GM12878 (cell line): Measurements from ENCODE around the gene BMPR2. TPM values are rescaled to one million over a fixed set of nuclear protein-coding genes. Genes with fewer than 3 reads are reported as not detected.
"Not testable (repeated sequence)": the region's sequence is repeated elsewhere in the genome, so short reads cannot be mapped to it uniquely, and the experiment has no call there.

Experiments
- ATAC-seq: fragments of 200-7000 bp; cut with Tn5 transposase; 3 replicates; pipeline ENCODE4 v1.9.1; 2020; ENCODE audit warnings: mild to moderate bottlenecking, moderate library complexity
- BruUV-seq: library from RNA; stranded (reverse); fragments of 400-500 nt; replicated peaks from 2 replicates; lab custom pipeline; 2021; lab: Mats Ljungman, UMichigan
- CTCF ChIA-PET: fragments of 300-600 bp; sonication (Branson Sonifier 250); formaldehyde crosslinking; extraction: SDS; loops from one replicate; lab custom pipeline; 2021; ENCODE audit warnings: inconsistent platforms; lab: Yijun Ruan, JAX
- POLR2A ChIA-PET: fragments of 350-600 bp; formaldehyde crosslinking; extraction: SDS; loops from one replicate; lab custom pipeline; 2021; ENCODE audit warnings: inconsistent platforms; lab: Charles Lee
- RAD21 ChIA-PET: fragments of 300-600 bp; sonication (Branson Sonifier 250); formaldehyde crosslinking; loops from one replicate; lab custom pipeline; 2023; ENCODE audit warnings: antibody characterized with exemption; ENCODE audit not compliant: unreplicated experiment; lab: Charles Lee
- SMC1A ChIA-PET: fragments of 300-600 bp; sonication (Branson Sonifier 250); formaldehyde crosslinking; loops from one replicate; lab custom pipeline; 2023; ENCODE audit not compliant: unreplicated experiment, uncharacterized antibody; lab: Charles Lee
- DNase-seq: peaks from one replicate; pipeline ENCODE4 v3.0.0-alpha.2; 2011; ENCODE audit warnings: low read depth, low spot score
- FAIRE-seq: peaks from 3 replicates; lab custom pipeline; 2011; peaks lifted over from hg19 to GRCh38; lab: Jason Lieb, UNC
- H2AFZ ChIP-seq: 2 replicates; pipeline ENCODE4 v1.6.0; 2011; ENCODE audit warnings: low read depth, low read length, control low read depth; ENCODE audit not compliant: control insufficient read depth
- H3K27ac ChIP-seq: 2 replicates; pipeline ENCODE4 v1.5.1; 2011; ENCODE audit warnings: control low read depth; ENCODE audit not compliant: control insufficient read depth, insufficient read depth
- H3K27me3 ChIP-seq, 2 experiments: replicated peaks in 1 of 2; 2 replicates each; pipeline versions ENCODE4 v1.6.0 to v1.6.1; 2011; ENCODE audit warnings: low read length in 1 of 2; ENCODE audit not compliant: control insufficient read depth in 2 of 2, insufficient read depth in 2 of 2
- H3K36me3 ChIP-seq, 2 experiments: 2 replicates each; pipeline ENCODE4 v1.5.1; 2011; ENCODE audit warnings: low read length in 1 of 2; ENCODE audit not compliant: control insufficient read depth in 2 of 2, insufficient read depth in 2 of 2
- H3K4me1 ChIP-seq: 2 replicates; pipeline ENCODE4 v1.6.1; 2011; ENCODE audit warnings: mild to moderate bottlenecking, low read length, moderate library complexity, mixed read lengths; ENCODE audit not compliant: control insufficient read depth, insufficient read depth
- H3K4me2 ChIP-seq: 2 replicates; pipeline ENCODE4 v1.6.0; 2011; ENCODE audit warnings: control low read depth; ENCODE audit not compliant: control insufficient read depth, insufficient read depth
- H3K4me3 ChIP-seq: fragments of 200-600 bp; sonication (generic); 2 replicates; pipeline ENCODE4 v1.5.1; 2016
- H3K79me2 ChIP-seq: 2 replicates; pipeline ENCODE4 v1.6.0; 2011; ENCODE audit warnings: low read length; ENCODE audit not compliant: control insufficient read depth, insufficient read depth
- H3K9ac ChIP-seq: 2 replicates; pipeline ENCODE4 v1.8.0; 2011; ENCODE audit warnings: low read length, control low read depth, mixed read lengths; ENCODE audit not compliant: control insufficient read depth, insufficient read depth
- H3K9me3 ChIP-seq: replicated peaks from 3 replicates; pipeline ENCODE4 v1.5.1; 2011; ENCODE audit warnings: mild to moderate bottlenecking, low read length; ENCODE audit not compliant: control insufficient read depth, insufficient read depth
- H4K20me1 ChIP-seq: 2 replicates; pipeline ENCODE4 v1.6.0; 2011; ENCODE audit not compliant: control insufficient read depth, insufficient read depth
- CBFB ChIP-seq: IDR thresholded peaks from 2 replicates; pipeline ENCODE4 v1.6.1; 2016; ENCODE audit warnings: antibody characterized with exemption, low read depth
- KAT2A ChIP-seq: conservative IDR thresholded peaks from 2 replicates; pipeline ENCODE4 v1.6.1; 2011; ENCODE audit warnings: low read depth, low read length; ENCODE audit not compliant: control insufficient read depth
- NFYA ChIP-seq: IDR thresholded peaks from 2 replicates; pipeline ENCODE4 v1.6.1; 2011; ENCODE audit warnings: low read depth, mild to moderate bottlenecking, low read length, improper control_type of control experiment, borderline replicate concordance
- RUNX3 ChIP-seq: IDR thresholded peaks from 2 replicates; pipeline ENCODE4 v1.6.1; 2012; ENCODE audit warnings: low read length, inconsistent platforms
- ZNF622 ChIP-seq: fragments of 450-650 bp; IDR thresholded peaks from 2 replicates; pipeline ENCODE4 v1.6.1; 2017; ENCODE audit warnings: mild to moderate bottlenecking, inconsistent platforms
- WGBS: methylation state at CpG from one replicate; pipeline ENCODE4 v1.1.6; 2016; ENCODE audit warnings: low lambda C conversion rate; ENCODE audit not compliant: insufficient replicate concordance, insufficient coverage; ENCODE audit errors: missing lambda C conversion rate; 5-methylcytosine and 5-hydroxymethylcytosine counted together
- in situ Hi-C: fragments of 300-500 bp; cut with MboI; formaldehyde crosslinking; loops from 9 replicates; pipeline ENCODE4 v1.14.3; 2018; ENCODE audit warnings: mixed read lengths
- intact Hi-C: fragments of 100-400 bp; cut with micrococcal nuclease; formaldehyde crosslinking; loops from one replicate; pipeline ENCODE4 v1.14.2; 2022; ENCODE audit not compliant: unreplicated experiment
- polyA plus RNA-seq, 11 experiments: library from polyadenylated mRNA; depleted of rRNA in 4 of 11; unstranded in 6 of 11; stranded (reverse) in 5 of 11; fragments of >200 nt; fragmentation: Nextera tagmentation in 4 of 11; fragmentation: Illumina TruSeq in 1 of 11; extraction: Ambion mirVana in 4 of 11; extraction: Trizol in 1 of 11; gene quantifications; 1 replicate in 1 of 11; 2 replicates in 10 of 11; pipeline versions ENCODE4 v1.2.1 to v1.2.3, GENCODE V29; 2011 to 2016; ENCODE audit warnings: inconsistent platforms in 2 of 11, missing spikeins in 2 of 11, low read depth in 1 of 11
- total RNA-seq, 4 experiments: library from RNA; depleted of rRNA in 3 of 4; stranded (reverse); fragments of >200 nt in 3 of 4; fragmentation: Illumina TruSeq in 1 of 4; extraction: Trizol in 1 of 4; gene quantifications; 2 replicates each; pipeline versions ENCODE4 v1.2.1 to v1.2.3, GENCODE V29; 2013 to 2021
- TF ChIP-seq, protein P1 (sequence below): fragments of 450-650 bp; IDR thresholded peaks from 2 replicates; pipeline ENCODE4 v1.6.1; 2017; ENCODE audit warnings: mild to moderate bottlenecking

The BMPR2 gene
- total and polyA plus RNA-seq, 10 of the 15 experiments (the other 5 are each of a cell fraction or from before 2014, with no cell fraction given), result 2.4 to 33.0 (median 7.1) TPM

DNA sequence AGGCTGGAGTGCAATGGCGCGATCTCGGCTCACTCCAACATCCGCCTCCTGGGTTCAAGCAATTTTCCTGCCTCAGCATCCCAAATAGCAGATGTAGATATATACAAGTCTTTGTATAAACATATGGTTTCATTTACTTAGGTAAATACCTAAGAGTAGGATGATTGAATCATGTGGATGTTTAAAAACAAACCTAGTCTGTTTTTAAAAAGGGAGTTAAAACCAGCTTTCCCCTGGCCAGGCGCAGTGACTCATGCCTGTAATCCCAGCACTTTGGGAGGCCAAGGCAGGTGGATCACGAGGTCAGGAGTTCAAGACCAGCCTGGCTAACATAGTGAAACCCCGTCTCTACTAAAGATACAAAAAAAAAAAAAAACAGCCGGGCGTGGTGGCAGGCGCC, 174.9 kb downstream of the BMPR2 start:
- DNase-seq, FAIRE-seq, H3K27me3 ChIP-seq, H3K9ac ChIP-seq, H4K20me1 ChIP-seq, intact Hi-C loops, ATAC-seq, H3K36me3 ChIP-seq, H3K4me3 ChIP-seq, BruUV-seq, in situ Hi-C loops, RAD21 ChIA-PET, SMC1A ChIA-PET, H3K27ac ChIP-seq, H3K9me3 ChIP-seq, H2AFZ ChIP-seq, H3K79me2 ChIP-seq, H3K4me2 ChIP-seq, H3K4me1 ChIP-seq: not testable (repeated sequence)
- CTCF ChIA-PET, result interaction anchor here (0.6 kb wide), 1 partner anchor 495 kb away, joined by 4 read pairs; no protein-coding TSS in a partner anchor
- 82% methylated on average over 6 of the region's 10 CpGs for WGBS
- POLR2A ChIA-PET, result interaction anchor here (0.7 kb wide), 1 partner anchor 528 kb away, joined by 5 read pairs; no protein-coding TSS in a partner anchor

DNA sequence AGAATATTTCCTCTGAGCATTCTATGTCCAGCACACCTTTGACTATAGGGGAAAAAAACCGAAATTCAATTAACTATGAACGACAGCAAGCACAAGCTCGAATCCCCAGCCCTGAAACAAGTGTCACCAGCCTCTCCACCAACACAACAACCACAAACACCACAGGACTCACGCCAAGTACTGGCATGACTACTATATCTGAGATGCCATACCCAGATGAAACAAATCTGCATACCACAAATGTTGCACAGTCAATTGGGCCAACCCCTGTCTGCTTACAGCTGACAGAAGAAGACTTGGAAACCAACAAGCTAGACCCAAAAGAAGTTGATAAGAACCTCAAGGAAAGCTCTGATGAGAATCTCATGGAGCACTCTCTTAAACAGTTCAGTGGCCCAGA, 179.2 kb downstream of the BMPR2 start:
- DNase-seq (no peak), ATAC-seq (no peak), FAIRE-seq (no peak)
- H3K4me3 ChIP-seq, result no peak overlapping the region
- H3K36me3 ChIP-seq, result peaks cover 0 to 11% of the 10 kb centered on the region in 2 experiments; a peak in 3 of 4 replicates
- no peak overlapping the region for H2AFZ ChIP-seq
- ChIA-PET RAD21 (no interaction called here), POLR2A (no interaction called here), CTCF (no interaction called here)
- no peak overlapping the region for H3K27ac ChIP-seq
- WGBS, result 57% methylated on average over 4 of the region's 4 CpGs
- H3K4me2 ChIP-seq, result no peak overlapping the region
- no peaks in the 10 kb centered on the region for H3K79me2 ChIP-seq
- no TSS peak for BruUV-seq
- H3K4me1 ChIP-seq, result no peaks in the 10 kb centered on the region
- in situ Hi-C loops, result no loop called here
- TF ChIP-seq CBFB (0 out of 2 replicates have a peak, but pooled peaks have one; percentile 29), RUNX3 (peak; percentile 50), ZNF622 (no peak), NFYA (no peak), KAT2A (no peak)
- TF ChIP-seq, protein P1, sequence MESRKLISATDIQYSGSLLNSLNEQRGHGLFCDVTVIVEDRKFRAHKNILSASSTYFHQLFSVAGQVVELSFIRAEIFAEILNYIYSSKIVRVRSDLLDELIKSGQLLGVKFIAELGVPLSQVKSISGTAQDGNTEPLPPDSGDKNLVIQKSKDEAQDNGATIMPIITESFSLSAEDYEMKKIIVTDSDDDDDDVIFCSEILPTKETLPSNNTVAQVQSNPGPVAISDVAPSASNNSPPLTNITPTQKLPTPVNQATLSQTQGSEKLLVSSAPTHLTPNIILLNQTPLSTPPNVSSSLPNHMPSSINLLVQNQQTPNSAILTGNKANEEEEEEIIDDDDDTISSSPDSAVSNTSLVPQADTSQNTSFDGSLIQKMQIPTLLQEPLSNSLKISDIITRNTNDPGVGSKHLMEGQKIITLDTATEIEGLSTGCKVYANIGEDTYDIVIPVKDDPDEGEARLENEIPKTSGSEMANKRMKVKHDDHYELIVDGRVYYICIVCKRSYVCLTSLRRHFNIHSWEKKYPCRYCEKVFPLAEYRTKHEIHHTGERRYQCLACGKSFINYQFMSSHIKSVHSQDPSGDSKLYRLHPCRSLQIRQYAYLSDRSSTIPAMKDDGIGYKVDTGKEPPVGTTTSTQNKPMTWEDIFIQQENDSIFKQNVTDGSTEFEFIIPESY, result no peak
- TF ChIP-seq, all 136 proteins: peak for 2
- Histone ChIP-seq H4K20me1 (no peaks in the 10 kb centered on the region), H3K9ac (no peak overlapping the region), H3K9me3 (no peaks in the 10 kb centered on the region), H3K27me3 (no peaks in the 10 kb centered on the region)
- intact Hi-C loops, result no loop called here
- SMC1A ChIA-PET, result no interaction called here
